Measurements from ENCODE around the gene CAMLG. TPM values are rescaled to one million over a fixed set of nuclear protein-coding genes. Genes with fewer than 3 reads are reported as not detected.

Gene CAMLG
- total and polyA plus RNA-seq, 2 of the 13 experiments (the other 11 are each of a cell fraction or from before 2014, with no cell fraction given), result 14.2 to 19.8 TPM

- no peak for TF ChIP-seq HDAC6 (IDR thresholded peaks at IDR 0.05; ENCODE audit: low read depth, low read length)
- no peak for TF ChIP-seq DMTF1 (CRISPR knock-in tag; IDR thresholded peaks at IDR 0.05)
- peak; percentile 87 for TF ChIP-seq IRF9 (CRISPR knock-in tag; IDR thresholded peaks at IDR 0.05; ENCODE audit: borderline replicate concordance)
- TF ChIP-seq ZNF296 (CRISPR knock-in tag; conservative IDR thresholded peaks at IDR 0.05), result peak; percentile 63
- TF ChIP-seq ZSCAN30 (CRISPR knock-in tag; IDR thresholded peaks at IDR 0.05), result peak; percentile 97; the same call in 1 of the 2 replicates
- peak; percentile 96 for TF ChIP-seq PHF20 (CRISPR knock-in tag; IDR thresholded peaks at IDR 0.05)
- peak; percentile 99 for TF ChIP-seq HDAC1 (CRISPR knock-in tag; IDR thresholded peaks at IDR 0.05)
- 0 out of 2 replicates have a peak, but pooled peaks have one; percentile 78 for TF ChIP-seq MTERF4 (CRISPR knock-in tag; IDR thresholded peaks at IDR 0.05)
- peak; percentile 71 for TF ChIP-seq SP2 (CRISPR knock-in tag; IDR thresholded peaks at IDR 0.05)
- 0 out of 2 replicates have a peak, but pooled peaks have one; percentile 69 for TF ChIP-seq CCDC6 (CRISPR knock-in tag; IDR thresholded peaks at IDR 0.05)
- peak; percentile 98 for TF ChIP-seq ARID4A (CRISPR knock-in tag; IDR thresholded peaks at IDR 0.05; ENCODE audit: borderline replicate concordance)
- no peak for TF ChIP-seq CENPBD1 (CRISPR knock-in tag; IDR thresholded peaks at IDR 0.05; ENCODE audit: borderline replicate concordance, low read depth)
- peak; percentile 71; the same call in 1 of the 2 replicates for TF ChIP-seq TOE1 (CRISPR knock-in tag; IDR thresholded peaks at IDR 0.05)
- TF ChIP-seq ZNF619 (CRISPR knock-in tag; IDR thresholded peaks at IDR 0.05), result peak; percentile 95
- TF ChIP-seq ZNF180 (CRISPR knock-in tag; IDR thresholded peaks at IDR 0.05; ENCODE audit: borderline replicate concordance, low read depth), result 0 out of 2 replicates have a peak, but pooled peaks have one; percentile 82
- no peak for TF ChIP-seq CREBL2 (CRISPR knock-in tag; IDR thresholded peaks at IDR 0.05; ENCODE audit: borderline replicate concordance)
- no peak for TF ChIP-seq SRSF4 (IDR thresholded peaks at IDR 0.05; ENCODE audit: low read depth, low read length, poor library complexity, severe bottlenecking)
- peak; percentile 40 for TF ChIP-seq RNF2 (conservative IDR thresholded peaks at IDR 0.05; ENCODE audit: low read depth)
- TF ChIP-seq ZNF746 (CRISPR knock-in tag; IDR thresholded peaks at IDR 0.05), result 0 out of 2 replicates have a peak, but pooled peaks have one; percentile 29
These were observed 20.4 kb downstream of the CAMLG start, which contains the start of gene DDX46 (continued) for GRCh38 chr5:134758504-134759341.
